Breast epithelium (tissue), 3 donors: ENCODE measurements around the gene PBOV1.

Experiments
- POLR2A ChIP-seq: fragments of 450-650 bp; IDR thresholded peaks from one replicate; pipeline ENCODE4 v1.6.1; 2016; ENCODE audit warnings: antibody characterized with exemption, mild to moderate bottlenecking, moderate library complexity
- POLR2AphosphoS5 ChIP-seq, 3 donors: sonication (generic); formaldehyde crosslinking; IDR thresholded peaks; one replicate each; pipeline ENCODE4 v1.6.1; 2017; ENCODE audit warnings: antibody characterized with exemption in 3 of 3
- TF ChIP-seq, protein P1 (sequence below), 3 donors: fragments of 450-650 bp; IDR thresholded peaks; one replicate each; pipeline ENCODE4 v1.5.1; 2016 to 2017; ENCODE audit warnings: antibody characterized with exemption in 3 of 3, mild to moderate bottlenecking in 3 of 3, moderate library complexity in 3 of 3

DNA sequence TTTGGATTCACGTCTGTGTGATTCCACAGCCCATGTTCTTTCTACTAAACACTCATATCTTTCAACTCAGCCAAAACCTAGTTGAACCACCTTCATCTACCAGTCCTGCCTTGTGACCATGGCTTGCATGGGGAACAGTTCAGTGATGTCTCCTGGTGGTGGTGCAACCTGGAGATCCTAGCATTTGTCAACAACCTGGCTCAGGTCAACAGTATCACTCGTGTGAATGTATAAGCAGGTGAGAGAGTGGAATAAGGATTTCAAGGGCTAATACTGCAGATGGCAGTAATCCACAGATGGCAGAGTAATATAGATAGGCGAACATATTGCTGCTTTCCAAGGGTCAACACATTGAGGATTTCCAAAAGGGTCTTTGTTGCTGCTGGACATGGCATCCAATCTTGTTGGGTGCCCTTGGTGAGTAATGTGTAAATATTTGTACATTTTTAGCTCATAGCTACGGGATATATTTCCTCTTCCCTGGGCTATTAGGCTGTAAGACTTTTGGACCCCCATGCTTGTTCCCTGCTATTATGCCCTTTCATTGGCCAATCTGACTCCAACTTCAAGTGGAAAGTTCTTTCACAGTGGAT is 13.4 kb downstream of the PBOV1 start:
- no peak for TF ChIP-seq POLR2AphosphoS5 (IDR thresholded peaks at IDR 0.05)
- TF ChIP-seq POLR2A = no peak
- TF ChIP-seq, protein P1, sequence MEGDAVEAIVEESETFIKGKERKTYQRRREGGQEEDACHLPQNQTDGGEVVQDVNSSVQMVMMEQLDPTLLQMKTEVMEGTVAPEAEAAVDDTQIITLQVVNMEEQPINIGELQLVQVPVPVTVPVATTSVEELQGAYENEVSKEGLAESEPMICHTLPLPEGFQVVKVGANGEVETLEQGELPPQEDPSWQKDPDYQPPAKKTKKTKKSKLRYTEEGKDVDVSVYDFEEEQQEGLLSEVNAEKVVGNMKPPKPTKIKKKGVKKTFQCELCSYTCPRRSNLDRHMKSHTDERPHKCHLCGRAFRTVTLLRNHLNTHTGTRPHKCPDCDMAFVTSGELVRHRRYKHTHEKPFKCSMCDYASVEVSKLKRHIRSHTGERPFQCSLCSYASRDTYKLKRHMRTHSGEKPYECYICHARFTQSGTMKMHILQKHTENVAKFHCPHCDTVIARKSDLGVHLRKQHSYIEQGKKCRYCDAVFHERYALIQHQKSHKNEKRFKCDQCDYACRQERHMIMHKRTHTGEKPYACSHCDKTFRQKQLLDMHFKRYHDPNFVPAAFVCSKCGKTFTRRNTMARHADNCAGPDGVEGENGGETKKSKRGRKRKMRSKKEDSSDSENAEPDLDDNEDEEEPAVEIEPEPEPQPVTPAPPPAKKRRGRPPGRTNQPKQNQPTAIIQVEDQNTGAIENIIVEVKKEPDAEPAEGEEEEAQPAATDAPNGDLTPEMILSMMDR (IDR thresholded peaks at IDR 0.05) = no peak
